SK-N-SH (cell line): ENCODE results near the gene NFYA. TPM values are rescaled to one million over a fixed set of nuclear protein-coding genes. Genes with fewer than 3 reads are reported as not detected.
A peak's percentile ranks its signal among the peaks of the same experiment; 100 is the strongest.

Experiments used
- CTCF ChIA-PET: fragments of 300-600, 350-600 bp; formaldehyde crosslinking; extraction: SDS; loops from one replicate; lab custom pipeline; 2021; lab: Yijun Ruan, JAX
- POLR2A ChIA-PET: fragments of 350-600 bp; sonication (Branson Sonifier 250); formaldehyde crosslinking; extraction: SDS; loops from one replicate; lab custom pipeline; 2020; ENCODE audit warnings: antibody characterized with exemption, inconsistent platforms; lab: Yijun Ruan, JAX
- DNase-seq: peaks from one replicate; pipeline ENCODE4 v3.0.0; 2012
- H2AFZ ChIP-seq: fragments of 200-600 bp; sonication (generic); 2 replicates; pipeline ENCODE4 v1.8.1; 2016; ENCODE audit warnings: antibody characterized with exemption, mild to moderate bottlenecking, low read depth
- H3F3A ChIP-seq: fragments of 200-600 bp; sonication (generic); replicated peaks from 2 replicates; pipeline ENCODE3; 2016; ENCODE audit warnings: antibody characterized with exemption, mild to moderate bottlenecking; ENCODE audit not compliant: insufficient read depth
- H3K27ac ChIP-seq, 2 experiments: fragments of 200-500 bp in 1 of 2; fragments of 200-600 bp in 1 of 2; sonication (Bioruptor generic) in 1 of 2; sonication (generic), shearing (Covaris generic) in 1 of 2; 2 replicates each; pipeline versions ENCODE4 v1.5.1 to v1.6.1; 2014 to 2016; ENCODE audit warnings: low read depth in 2 of 2, inconsistent platforms in 1 of 2, low read length in 1 of 2, mild to moderate bottlenecking in 1 of 2, mixed read lengths in 1 of 2
- H3K27me3 ChIP-seq: fragments of 200-600 bp; sonication (generic), shearing (Covaris generic); 2 replicates; pipeline ENCODE4 v1.6.1; 2016; ENCODE audit warnings: mixed run types; ENCODE audit not compliant: insufficient read depth
- H3K36me3 ChIP-seq, 2 experiments: fragments of 200-500 bp in 1 of 2; fragments of 200-600 bp in 1 of 2; sonication (Bioruptor generic) in 1 of 2; sonication (generic) in 1 of 2; replicated peaks in 1 of 2; 2 replicates each; pipeline versions ENCODE3 to v1.5.1; 2014 to 2016; ENCODE audit warnings: low read length in 1 of 2, mild to moderate bottlenecking in 1 of 2; ENCODE audit not compliant: insufficient read depth in 2 of 2, control insufficient read depth in 1 of 2
- H3K4me1 ChIP-seq, 2 experiments: fragments of 200-500 bp in 1 of 2; fragments of 200-600 bp in 1 of 2; sonication (Bioruptor generic) in 1 of 2; sonication (generic), shearing (Covaris generic) in 1 of 2; 2 replicates each; pipeline versions ENCODE4 v1.5.1 to v1.6.1; 2014 to 2016; ENCODE audit warnings: low read depth in 1 of 2, low read length in 1 of 2, mixed run types in 1 of 2; ENCODE audit not compliant: insufficient read depth in 2 of 2, control insufficient read depth in 1 of 2
- H3K4me2 ChIP-seq: fragments of 200-600 bp; sonication (generic), shearing (Covaris generic); 2 replicates; pipeline ENCODE4 v1.6.1; 2017; ENCODE audit warnings: mixed run types
- H3K4me3 ChIP-seq, 2 experiments: fragments of 200-500 bp in 1 of 2; fragments of 200-600 bp in 1 of 2; sonication (Bioruptor generic) in 1 of 2; sonication (generic), shearing (Covaris generic) in 1 of 2; 2 replicates each; pipeline versions ENCODE4 v1.5.1 to v1.8.1; 2014 to 2016; ENCODE audit warnings: low read depth in 2 of 2, inconsistent platforms in 1 of 2, low read length in 1 of 2, mild to moderate bottlenecking in 1 of 2, mixed read lengths in 1 of 2, moderate library complexity in 1 of 2
- H3K79me2 ChIP-seq: fragments of 200-600 bp; sonication (generic); 2 replicates; pipeline ENCODE4 v1.8.1; 2017; ENCODE audit warnings: mild to moderate bottlenecking; ENCODE audit not compliant: insufficient read depth
- H3K9ac ChIP-seq: fragments of 200-600 bp; sonication (generic); 2 replicates; pipeline ENCODE4 v1.6.1; 2017; ENCODE audit warnings: mixed run types
- H3K9me2 ChIP-seq: fragments of 200-600 bp; sonication (generic); 2 replicates; pipeline ENCODE4 v1.6.1; 2017; ENCODE audit warnings: mixed run types
- H3K9me3 ChIP-seq: fragments of 200-600 bp; sonication (generic); 2 replicates; pipeline ENCODE4 v1.6.1; 2017; ENCODE audit warnings: mixed run types, mild to moderate bottlenecking, moderate library complexity
- H4K20me1 ChIP-seq: fragments of 200-600 bp; sonication (generic); 2 replicates; pipeline ENCODE4 v1.6.1; 2017; ENCODE audit warnings: mild to moderate bottlenecking, mixed run types; ENCODE audit not compliant: insufficient read depth
- CHD2 ChIP-seq: fragments of 150-350 bp; IDR thresholded peaks from 2 replicates; pipeline ENCODE4 v1.6.1; 2018; ENCODE audit warnings: low read length; ENCODE audit not compliant: partially characterized antibody
- CTCF ChIP-seq: fragments of 200-600 bp; sonication (generic); IDR thresholded peaks from 2 replicates; pipeline ENCODE4 v1.6.1; 2017; ENCODE audit warnings: antibody characterized with exemption, mild to moderate bottlenecking, moderate library complexity
- ELF1 ChIP-seq: IDR thresholded peaks from 2 replicates; pipeline ENCODE4 v1.4.0; 2012
- EP300 ChIP-seq, 2 experiments: IDR thresholded peaks; 2 replicates each; pipeline versions ENCODE4 v1.4.0 to v1.6.1; 2012; ENCODE audit warnings: borderline replicate concordance in 1 of 2, low read depth in 1 of 2, low read length in 1 of 2
- EZH2phosphoT487 ChIP-seq: fragments of 200-600 bp; sonication (generic); IDR thresholded peaks from 2 replicates; pipeline ENCODE4 v1.6.1; 2017; ENCODE audit warnings: low read depth, mixed run types, mild to moderate bottlenecking, antibody characterized with exemption, moderate library complexity, borderline replicate concordance
- FOXJ3 ChIP-seq: sonication (generic); formaldehyde crosslinking; IDR thresholded peaks from 2 replicates; pipeline ENCODE4 v1.5.1; 2020; ENCODE audit warnings: mild to moderate bottlenecking, missing genetic modification reagents
- FOXM1 ChIP-seq: IDR thresholded peaks from 2 replicates; pipeline ENCODE4 v1.4.0; 2012; ENCODE audit warnings: low read depth, mild to moderate bottlenecking
- GABPA ChIP-seq: IDR thresholded peaks from 2 replicates; pipeline ENCODE4 v1.4.0; 2012; ENCODE audit warnings: low read depth, mild to moderate bottlenecking
- GATA2 ChIP-seq: sonication (generic); formaldehyde crosslinking; IDR thresholded peaks from 2 replicates; pipeline ENCODE4 v1.5.0; 2020; ENCODE audit warnings: mild to moderate bottlenecking, missing genetic modification reagents
- IRF3 ChIP-seq: fragments of 150-350 bp; IDR thresholded peaks from 2 replicates; pipeline ENCODE4 v1.6.1; 2016; ENCODE audit warnings: mild to moderate bottlenecking, low read depth, low read length
- JUND ChIP-seq: IDR thresholded peaks from 2 replicates; pipeline ENCODE4 v1.4.0; 2012
- MAX ChIP-seq: IDR thresholded peaks from 2 replicates; pipeline ENCODE4 v1.4.0; 2012; ENCODE audit warnings: low read depth
- MXI1 ChIP-seq: IDR thresholded peaks from 2 replicates; pipeline ENCODE4 v1.6.1; 2012; ENCODE audit warnings: mild to moderate bottlenecking, low read depth, low read length, improper control_type of control experiment
- NFIC ChIP-seq: IDR thresholded peaks from 2 replicates; pipeline ENCODE4 v1.4.0; 2012; ENCODE audit warnings: borderline replicate concordance
- NRF1 ChIP-seq: IDR thresholded peaks from 2 replicates; pipeline ENCODE4 v1.6.1; 2012; ENCODE audit warnings: low read depth, mild to moderate bottlenecking, low read length
- POLR2AphosphoS5 ChIP-seq: IDR thresholded peaks from 2 replicates; pipeline ENCODE4 v1.6.1; 2012; ENCODE audit warnings: low read depth, low read length
- RCOR1 ChIP-seq: fragments of 150-350 bp; IDR thresholded peaks from 2 replicates; pipeline ENCODE4 v1.6.1; 2017; ENCODE audit warnings: antibody characterized with exemption, low read length
- REST ChIP-seq: IDR thresholded peaks from 2 replicates; pipeline ENCODE4 v1.6.1; 2012; ENCODE audit warnings: mild to moderate bottlenecking, low read depth, low read length, moderate library complexity
- RFX5 ChIP-seq: IDR thresholded peaks from 2 replicates; pipeline ENCODE4 v1.6.1; 2012; ENCODE audit warnings: mild to moderate bottlenecking, improper control_type of control experiment, low read length
- RXRA ChIP-seq: IDR thresholded peaks from 2 replicates; pipeline ENCODE4 v1.4.0; 2012; ENCODE audit warnings: low read depth, mild to moderate bottlenecking, borderline replicate concordance
- SIN3A ChIP-seq: IDR thresholded peaks from 2 replicates; pipeline ENCODE4 v1.6.1; 2012; ENCODE audit warnings: low read depth, mild to moderate bottlenecking, low read length, moderate library complexity, borderline replicate concordance
- SMC3 ChIP-seq: IDR thresholded peaks from 2 replicates; pipeline ENCODE4 v1.6.1; 2012; ENCODE audit warnings: low read depth, low read length, improper control_type of control experiment
- TCF12 ChIP-seq: IDR thresholded peaks from 2 replicates; pipeline ENCODE4 v1.4.0; 2012
- YY1 ChIP-seq: IDR thresholded peaks from 2 replicates; pipeline ENCODE4 v1.4.0; 2012; ENCODE audit warnings: low read depth, mild to moderate bottlenecking
- ZBTB33 ChIP-seq: IDR thresholded peaks from 2 replicates; pipeline ENCODE4 v1.4.0; 2012; ENCODE audit warnings: low read depth, borderline replicate concordance
- WGBS: methylation state at CpG from one replicate; pipeline ENCODE4 v1.1.6; 2017; ENCODE audit warnings: low lambda C conversion rate; 5-methylcytosine and 5-hydroxymethylcytosine counted together
- polyA plus RNA-seq, 3 experiments: library from polyadenylated mRNA; depleted of rRNA; stranded (reverse); fragments of >200 nt; gene quantifications; 2 replicates each; pipeline ENCODE4 v1.2.3, GENCODE V29; 2012

The NFYA gene
- polyA plus RNA-seq, 1 of the 3 experiments (the other 2 are of a cell fraction) = 6.8 TPM

GRCh38 chr6:41073203-41073967 is 611 bp downstream of the NFYA start:
- peaks cover 22% of the 10 kb centered on the region for H3F3A ChIP-seq
- H3K9me2 ChIP-seq = no peaks in the 10 kb centered on the region
- peak overlapping the region; percentile 99 for H3K9ac ChIP-seq
- peaks cover 67% of the 10 kb centered on the region for H3K79me2 ChIP-seq
- ChIA-PET CTCF (no interaction called here), POLR2A (interaction anchor here (0.8 to 1.4 kb wide), 2 partner anchors 10 to 51 kb away, joined by 3 to 6 read pairs; no protein-coding TSS in a partner anchor)
- no peaks in the 10 kb centered on the region for H3K9me3 ChIP-seq
- H3K4me1 ChIP-seq = peaks cover 20 to 23% of the 10 kb centered on the region in 2 experiments
- peak overlapping the region; percentile 90 to 99 for H3K4me3 ChIP-seq
- 0% methylated on average over 6 of the region's 74 CpGs for WGBS
- H3K27me3 ChIP-seq = no peaks in the 10 kb centered on the region
- H3K4me2 ChIP-seq = peak overlapping the region; percentile 79
- DNase-seq = peak; percentile 91
- H3K27ac ChIP-seq = peak overlapping the region; percentile 98 to 99
- H4K20me1 ChIP-seq = peaks cover 46% of the 10 kb centered on the region
- H2AFZ ChIP-seq = peak overlapping the region; percentile 26; the same call in 1 of the 2 replicates
- peaks cover 17 to 35% of the 10 kb centered on the region in 2 experiments for H3K36me3 ChIP-seq
- TF ChIP-seq CTCF (peak; percentile 27), EP300 (IDR thresholded peaks at IDR 0.05; ENCODE audit: borderline replicate concordance in 1 of 2, low read depth in 1 of 2, low read length in 1 of 2) (no peak), SMC3 (no peak), RXRA (no peak), IRF3 (no peak), FOXJ3 (CRISPR knock-in tag) (no peak), ZBTB33 (no peak), FOXM1 (no peak), SIN3A (0 out of 2 replicates have a peak, but pooled peaks have one; percentile 12), MAX (0 out of 2 replicates have a peak, but pooled peaks have one; percentile 10), GABPA (peak; percentile 57), YY1 (0 out of 2 replicates have a peak, but pooled peaks have one; percentile 19), POLR2AphosphoS5 (peak; percentile 88), RFX5 (no peak), EZH2phosphoT487 (no peak), TCF12 (no peak; the same call in 1 of the 2 replicates), JUND (no peak), CHD2 (peak; percentile 57), MXI1 (no peak), RCOR1 (no peak), REST (no peak), GATA2 (CRISPR knock-in tag) (no peak), NFIC (no peak), NRF1 (no peak), ELF1 (no peak)
